IMR-90 (cell line): Measurements from ENCODE around the gene TNK2. TPM values are rescaled to one million over a fixed set of nuclear protein-coding genes. Genes with fewer than 3 reads are reported as not detected.

ENCODE experiments used
- ATAC-seq: fragments of 200-7000 bp; cut with Tn5 transposase; 2 replicates; pipeline ENCODE4 v1.9.1; 2020; ENCODE audit warnings: low read depth, mild to moderate bottlenecking, moderate library complexity
- BruUV-seq: library from RNA; stranded (reverse); fragments of 400-500 nt; replicated peaks from 2 replicates; lab custom pipeline; 2021; lab: Mats Ljungman, UMichigan
- CTCF ChIA-PET: fragments of 300-600 bp; formaldehyde crosslinking; extraction: SDS; loops from one replicate; lab custom pipeline; 2021; ENCODE audit warnings: antibody characterized with exemption; lab: Yijun Ruan, JAX
- POLR2A ChIA-PET: fragments of 300-600 bp; sonication (Branson Sonifier 250); formaldehyde crosslinking; loops from one replicate; lab custom pipeline; 2022; ENCODE audit warnings: antibody characterized with exemption; ENCODE audit not compliant: unreplicated experiment; lab: Charles Lee
- DNase-seq: peaks from one replicate; pipeline ENCODE4 v3.0.0; 2013
- H2AFZ ChIP-seq: replicated peaks from 2 replicates; pipeline ENCODE3; 2013; ENCODE audit warnings: low read length, mild to moderate bottlenecking; ENCODE audit not compliant: poor library complexity
- H2AK5ac ChIP-seq: 2 replicates; pipeline ENCODE4 v1.6.1; 2013; ENCODE audit warnings: low read depth, low read length, inconsistent platforms
- H2AK9ac ChIP-seq: replicated peaks from 2 replicates; pipeline ENCODE3; 2013; ENCODE audit warnings: mild to moderate bottlenecking, low read depth, low read length, moderate library complexity; ENCODE audit not compliant: poor library complexity
- H2BK120ac ChIP-seq: 2 replicates; pipeline ENCODE4 v1.6.1; 2013; ENCODE audit warnings: low read depth, low read length, inconsistent platforms
- H2BK15ac ChIP-seq: 3 replicates; pipeline ENCODE4 v1.6.1; 2013; ENCODE audit warnings: low read depth, low read length, inconsistent platforms
- H2BK20ac ChIP-seq: 2 replicates; pipeline ENCODE4 v1.6.1; 2013; ENCODE audit warnings: low read depth, mild to moderate bottlenecking, inconsistent platforms, low read length, moderate library complexity
- H2BK5ac ChIP-seq: 2 replicates; pipeline ENCODE4 v1.6.1; 2013; ENCODE audit warnings: mild to moderate bottlenecking, low read depth, low read length, inconsistent platforms; ENCODE audit not compliant: poor library complexity, severe bottlenecking
- H3K14ac ChIP-seq: replicated peaks from 2 replicates; pipeline ENCODE4 v1.6.1; 2013; ENCODE audit warnings: low read depth, low read length, inconsistent platforms
- H3K18ac ChIP-seq: 2 replicates; pipeline ENCODE4 v1.6.1; 2013; ENCODE audit warnings: low read depth, low read length, control low read depth
- H3K23ac ChIP-seq: 2 replicates; pipeline ENCODE4 v1.6.1; 2013; ENCODE audit warnings: low read depth, low read length, inconsistent platforms
- H3K27ac ChIP-seq: 2 replicates; pipeline ENCODE4 v1.5.1; 2013; ENCODE audit warnings: mild to moderate bottlenecking, control low read depth, low read length; ENCODE audit not compliant: insufficient read depth
- H3K27me3 ChIP-seq: 2 replicates; pipeline ENCODE4 v1.6.1; 2013; ENCODE audit warnings: low read length; ENCODE audit not compliant: control insufficient read depth, insufficient read depth
- H3K36me3 ChIP-seq: 2 replicates; pipeline ENCODE4 v1.6.1; 2013; ENCODE audit warnings: low read length, mixed read lengths; ENCODE audit not compliant: control insufficient read depth, insufficient read depth
- H3K4ac ChIP-seq: 2 replicates; pipeline ENCODE4 v1.6.1; 2013; ENCODE audit warnings: low read depth, low read length, inconsistent platforms
- H3K4me1 ChIP-seq: 2 replicates; pipeline ENCODE4 v1.6.1; 2013; ENCODE audit warnings: low read length, mixed read lengths; ENCODE audit not compliant: control insufficient read depth, insufficient read depth
- H3K4me2 ChIP-seq: 2 replicates; pipeline ENCODE4 v1.6.1; 2013; ENCODE audit warnings: low read depth, mild to moderate bottlenecking, control low read depth, low read length, moderate library complexity
- H3K4me3 ChIP-seq: 2 replicates; pipeline ENCODE4 v1.5.1; 2013; ENCODE audit warnings: low read depth, mild to moderate bottlenecking, control low read depth, low read length, moderate library complexity; ENCODE audit not compliant: insufficient read depth
- H3K56ac ChIP-seq: 2 replicates; pipeline ENCODE4 v1.6.1; 2013; ENCODE audit warnings: low read length, inconsistent platforms; ENCODE audit not compliant: insufficient read depth; ENCODE audit errors: extremely low read depth
- H3K79me1 ChIP-seq, 2 experiments: 2 replicates each; pipeline ENCODE4 v1.6.1; 2013; ENCODE audit warnings: low read length in 2 of 2, inconsistent platforms in 1 of 2, low read depth in 1 of 2
- H3K9ac ChIP-seq: 2 replicates; pipeline ENCODE4 v1.6.1; 2013; ENCODE audit warnings: low read depth, low read length, control low read depth
- H3K9me1 ChIP-seq: 2 replicates; pipeline ENCODE4 v1.6.1; 2013; ENCODE audit warnings: low read length, inconsistent platforms; ENCODE audit not compliant: insufficient read depth
- H3K9me3 ChIP-seq: 2 replicates; pipeline ENCODE4 v1.6.1; 2013; ENCODE audit warnings: low read length; ENCODE audit not compliant: control insufficient read depth, insufficient read depth
- H4K20me1 ChIP-seq: 2 replicates; pipeline ENCODE4 v1.6.1; 2013; ENCODE audit warnings: low read length, inconsistent platforms; ENCODE audit not compliant: insufficient read depth
- H4K5ac ChIP-seq: 2 replicates; pipeline ENCODE4 v1.6.1; 2013; ENCODE audit warnings: mild to moderate bottlenecking, low read depth, low read length, control low read depth
- H4K8ac ChIP-seq, 2 experiments: 2 replicates each; pipeline ENCODE4 v1.6.1; 2013; ENCODE audit warnings: low read depth in 2 of 2, low read length in 2 of 2, control low read depth in 1 of 2, inconsistent platforms in 1 of 2
- H4K91ac ChIP-seq: 2 replicates; pipeline ENCODE4 v1.6.1; 2013; ENCODE audit warnings: low read depth, low read length, inconsistent platforms; ENCODE audit not compliant: insufficient read depth
- BHLHE40 ChIP-seq: fragments of 150-350 bp; IDR thresholded peaks from 2 replicates; pipeline ENCODE4 v1.6.1; 2016; ENCODE audit warnings: mild to moderate bottlenecking, low read depth, low read length
- CEBPB ChIP-seq: IDR thresholded peaks from 2 replicates; pipeline ENCODE4 v1.6.1; 2012; ENCODE audit warnings: low read depth, low read length, improper control_type of control experiment
- CHD1 ChIP-seq: IDR thresholded peaks from 2 replicates; pipeline ENCODE4 v1.6.1; 2012; ENCODE audit warnings: low read depth, low read length, improper control_type of control experiment
- CTCF ChIP-seq: conservative IDR thresholded peaks from 2 replicates; pipeline ENCODE4 v1.5.1; 2012; ENCODE audit warnings: mild to moderate bottlenecking, low read depth, low read length, improper control_type of control experiment
- ELK1 ChIP-seq: fragments of 150-350 bp; IDR thresholded peaks from 2 replicates; pipeline ENCODE4 v1.6.1; 2016; ENCODE audit warnings: low read depth, mild to moderate bottlenecking, low read length, moderate library complexity, borderline replicate concordance
- MAZ ChIP-seq: IDR thresholded peaks from 2 replicates; pipeline ENCODE4 v1.6.1; 2012; ENCODE audit warnings: low read depth, mild to moderate bottlenecking, low read length, improper control_type of control experiment, moderate library complexity, borderline replicate concordance
- MXI1 ChIP-seq: IDR thresholded peaks from 2 replicates; pipeline ENCODE4 v1.6.1; 2012; ENCODE audit warnings: low read depth, mild to moderate bottlenecking, low read length, moderate library complexity, borderline replicate concordance
- NFE2L2 ChIP-seq: fragments of 150-350 bp; IDR thresholded peaks from 2 replicates; pipeline ENCODE4 v1.6.1; 2016; ENCODE audit warnings: low read depth, mild to moderate bottlenecking, low read length
- RAD21 ChIP-seq: IDR thresholded peaks from 2 replicates; pipeline ENCODE4 v1.6.1; 2012; ENCODE audit warnings: low read length, improper control_type of control experiment
- RCOR1 ChIP-seq: IDR thresholded peaks from 2 replicates; pipeline ENCODE4 v1.6.1; 2012; ENCODE audit warnings: mild to moderate bottlenecking, low read length, improper control_type of control experiment; ENCODE audit not compliant: insufficient replicate concordance
- SMC3 ChIP-seq: fragments of 150-350 bp; IDR thresholded peaks from 2 replicates; pipeline ENCODE4 v1.6.1; 2016; ENCODE audit warnings: low read depth, mild to moderate bottlenecking, antibody characterized with exemption, low read length, moderate library complexity
- USF2 ChIP-seq: fragments of 150-350 bp; IDR thresholded peaks from 2 replicates; pipeline ENCODE4 v1.6.1; 2017; ENCODE audit warnings: mild to moderate bottlenecking, antibody characterized with exemption, low read length, low read depth
- WGBS, 2 experiments: methylation state at CpG; one replicate each; pipeline versions ENCODE4 v1.1.5 to v1.1.7; 2013; ENCODE audit warnings: missing lambda C conversion rate in 2 of 2; ENCODE audit not compliant: insufficient read length in 1 of 2; ENCODE audit errors: extremely low coverage in 2 of 2; 5-methylcytosine and 5-hydroxymethylcytosine counted together
- dilution Hi-C: fragments of 300-500 bp; cut with HindIII; formaldehyde crosslinking; loops from one replicate; pipeline ENCODE4 v1.14.3; 2018; ENCODE audit warnings: low sequenced_read_pairs; ENCODE audit not compliant: unreplicated experiment
- in situ Hi-C: fragments of 300-500 bp; cut with MboI; formaldehyde crosslinking; loops from 3 replicates; pipeline ENCODE4 v1.14.3; 2019; ENCODE audit warnings: low sequenced_read_pairs, inconsistent platforms, mixed read lengths
- intact Hi-C: fragments of 100-400 bp; cut with micrococcal nuclease; formaldehyde crosslinking; loops from 2 replicates; pipeline ENCODE4 v1.10.0; 2022
- polyA plus RNA-seq, 3 experiments: library from polyadenylated mRNA; depleted of rRNA; stranded (reverse); fragments of >200 nt; gene quantifications; 2 replicates each; pipeline ENCODE4 v1.2.3, GENCODE V29; 2012; ENCODE audit warnings: low replicate concordance in 1 of 3
- total RNA-seq: library from RNA; depleted of rRNA; stranded (reverse); fragments of >200 nt; gene quantifications from 2 replicates; pipeline ENCODE4 v1.2.3, GENCODE V29; 2012

Gene TNK2
- total and polyA plus RNA-seq, 2 of the 4 experiments (the other 2 are of a cell fraction), result 2.2 to 13.8 TPM

GRCh38 chr3:195838714-195839113 lies 69.6 kb downstream of the TNK2 start:
- Histone ChIP-seq H3K18ac (no peak overlapping the region), H4K20me1 (no peaks in the 10 kb centered on the region)

More at GRCh38 chr3:195838714-195839113, 69.6 kb downstream of the TNK2 start:
- in situ Hi-C loops, result no loop called here
- dilution Hi-C loops, result no loop called here
- ATAC-seq (no peak), DNase-seq (no peak)
- Histone ChIP-seq H2BK15ac (no peak overlapping the region), H2AK9ac (no peak overlapping the region), H3K9ac (no peak overlapping the region), H3K4me1 (no peaks in the 10 kb centered on the region), H2AFZ (no peak overlapping the region), H3K4me3 (no peak overlapping the region), H3K79me1 (no peaks in the 10 kb centered on the region), H3K4ac (no peak overlapping the region), H2BK120ac (no peak overlapping the region), H2BK20ac (no peak overlapping the region), H3K23ac (no peak overlapping the region), H3K27me3 (peaks cover 46% of the 10 kb centered on the region), H2AK5ac (no peak overlapping the region), H4K91ac (no peak overlapping the region), H3K56ac (no peak overlapping the region), H4K8ac (no peak overlapping the region), H3K14ac (no peak overlapping the region), H3K4me2 (no peak overlapping the region), H3K27ac (no peak overlapping the region), H3K9me3 (no peaks in the 10 kb centered on the region), H3K9me1 (no peaks in the 10 kb centered on the region), H4K5ac (no peak overlapping the region), H2BK5ac (no peak overlapping the region), H3K36me3 (no peaks in the 10 kb centered on the region)
- intact Hi-C loops, result no loop called here
- ChIA-PET POLR2A (no interaction called here), CTCF (no interaction called here)
- no peak for TF ChIP-seq BHLHE40
- no peak for TF ChIP-seq MAZ
- no peak for TF ChIP-seq RCOR1
- TF ChIP-seq CTCF, result no peak
- TF ChIP-seq MXI1, result no peak
- TF ChIP-seq USF2, result no peak
- TF ChIP-seq CEBPB, result no peak
- TF ChIP-seq ELK1, result no peak
- TF ChIP-seq CHD1, result no peak
- no peak for TF ChIP-seq RAD21
- no peak for TF ChIP-seq SMC3
- TF ChIP-seq NFE2L2, result no peak
- no CpG with 5 or more reads among the region's 5 CpGs for WGBS, 2 experiments
- BruUV-seq, result no TSS peak
